Fibroblast of lung (primary cell): ENCODE data around the gene OLFM1. TPM values are rescaled to one million over a fixed set of nuclear protein-coding genes. Genes with fewer than 3 reads are reported as not detected.
A peak's percentile ranks its signal among the peaks of the same experiment; 100 is the strongest.

Experiments
- DNase-seq, 2 donors: peaks; one replicate each; pipeline versions ENCODE4 v3.0.0 to v3.0.0-alpha.2; 2010; ENCODE audit warnings: low read depth in 2 of 2
- H2AFZ ChIP-seq: 2 replicates; pipeline ENCODE4 v1.5.1; 2012; ENCODE audit warnings: low read length, control low read depth, inconsistent platforms
- H3K27ac ChIP-seq: 2 replicates; pipeline ENCODE4 v1.5.1; 2011; ENCODE audit warnings: low read length, control low read depth; ENCODE audit not compliant: insufficient read depth
- H3K27me3 ChIP-seq: 2 replicates; pipeline ENCODE4 v1.5.1; 2011; ENCODE audit warnings: mild to moderate bottlenecking, low read length; ENCODE audit not compliant: control insufficient read depth, insufficient read depth
- H3K36me3 ChIP-seq: 2 replicates; pipeline ENCODE4 v1.5.1; 2011; ENCODE audit warnings: low read length; ENCODE audit not compliant: control insufficient read depth, insufficient read depth
- H3K4me1 ChIP-seq: 2 replicates; pipeline ENCODE4 v1.5.1; 2011; ENCODE audit warnings: low read length; ENCODE audit not compliant: control insufficient read depth, insufficient read depth; ENCODE audit errors: extremely low read depth
- H3K4me2 ChIP-seq: 2 replicates; pipeline ENCODE4 v1.5.1; 2011; ENCODE audit warnings: low read length, control low read depth; ENCODE audit not compliant: insufficient read depth; ENCODE audit errors: extremely low read depth
- H3K4me3 ChIP-seq, 4 experiments: fragments of 200-600 bp in 1 of 4; sonication (generic) in 1 of 4; replicated peaks in 1 of 4; 2 replicates each; pipeline ENCODE4 v1.5.1; 2011 to 2016; ENCODE audit warnings: low read length in 4 of 4, low read depth in 3 of 4, mild to moderate bottlenecking in 3 of 4, control low read depth in 2 of 4, inconsistent platforms in 1 of 4, mixed read lengths in 1 of 4; ENCODE audit not compliant: insufficient read depth in 1 of 4; ENCODE audit errors: control extremely low read depth in 1 of 4
- H3K79me2 ChIP-seq: 2 replicates; pipeline ENCODE4 v1.5.1; 2012; ENCODE audit warnings: mild to moderate bottlenecking, low read length, inconsistent platforms; ENCODE audit not compliant: control insufficient read depth, insufficient read depth
- H3K9ac ChIP-seq: 2 replicates; pipeline ENCODE4 v1.5.1; 2011; ENCODE audit warnings: mild to moderate bottlenecking, low read length, control low read depth; ENCODE audit not compliant: insufficient read depth
- H3K9me3 ChIP-seq: 2 replicates; pipeline ENCODE4 v1.5.1; 2012; ENCODE audit warnings: low read depth, low read length; ENCODE audit not compliant: control insufficient read depth, insufficient read depth
- H4K20me1 ChIP-seq: 2 replicates; pipeline ENCODE4 v1.5.1; 2011; ENCODE audit warnings: low read length; ENCODE audit not compliant: control insufficient read depth, insufficient read depth; ENCODE audit errors: extremely low read depth
- CTCF ChIP-seq, 2 donors: IDR thresholded peaks in 1 of 2; conservative IDR thresholded peaks in 1 of 2; 1 replicate in 1 of 2; 2 replicates in 1 of 2; pipeline ENCODE4 v1.5.1; 2011 to 2012; ENCODE audit warnings: low read length in 2 of 2, control low read depth in 1 of 2, inconsistent platforms in 1 of 2, low read depth in 1 of 2, mild to moderate bottlenecking in 1 of 2
- EZH2 ChIP-seq: IDR thresholded peaks from 2 replicates; pipeline ENCODE4 v1.5.1; 2012; ENCODE audit warnings: low read length, control low read depth, mild to moderate bottlenecking; ENCODE audit errors: missing control alignments
- polyA plus RNA-seq, 2 donors: library from polyadenylated mRNA; depleted of rRNA in 1 of 2; stranded (reverse) in 1 of 2; unstranded in 1 of 2; fragments of >200 nt; gene quantifications; 2 replicates each; pipeline ENCODE4 v1.2.1, GENCODE V29; 2011 to 2012; ENCODE audit warnings: missing spikeins in 1 of 2
- total RNA-seq: library from RNA; depleted of rRNA; stranded (reverse); fragments of >200 nt; gene quantifications from 2 replicates; pipeline ENCODE4 v1.2.1, GENCODE V29; 2014

Gene OLFM1
- total and polyA plus RNA-seq, 2 donors (not counting 1 experiment from before 2014, with no cell fraction given) = 2.0 to 7.6 TPM

- peaks cover 9% of the 10 kb centered on the region for H3K27me3 ChIP-seq
These were observed 3.2 kb upstream of the OLFM1 start for GRCh38 chr9:135084262-135084661.

GRCh38 chr9:135084881-135085760, 2.3 kb upstream of the OLFM1 start:
- H3K9me3 ChIP-seq = no peaks in the 10 kb centered on the region
- no peak overlapping the region for H3K9ac ChIP-seq
- H3K4me2 ChIP-seq = no peak overlapping the region
- no peak overlapping the region for H3K4me3 ChIP-seq
- H2AFZ ChIP-seq = no peak overlapping the region
- peaks cover 12% of the 10 kb centered on the region for H3K27me3 ChIP-seq
- no peaks in the 10 kb centered on the region for H3K4me1 ChIP-seq
- DNase-seq = no peak
- TF ChIP-seq CTCF (conservative IDR thresholded peaks at IDR 0.05 in 1 of 2, IDR thresholded peaks at IDR 0.05 in 1 of 2; ENCODE audit: low read depth in 1 of 2, low read length in 2 of 2) (no peak), EZH2 (no peak)
- H4K20me1 ChIP-seq = no peaks in the 10 kb centered on the region
- no peak overlapping the region for H3K27ac ChIP-seq
- no peaks in the 10 kb centered on the region for H3K36me3 ChIP-seq
- H3K79me2 ChIP-seq = no peaks in the 10 kb centered on the region

More at GRCh38 chr9:135084262-135084661, 3.2 kb upstream of the OLFM1 start:
- TF ChIP-seq CTCF (conservative IDR thresholded peaks at IDR 0.05 in 1 of 2, IDR thresholded peaks at IDR 0.05 in 1 of 2; ENCODE audit: low read depth in 1 of 2, low read length in 2 of 2) (no peak), EZH2 (no peak)
- Histone ChIP-seq H3K4me2 (no peak overlapping the region), H3K4me1 (no peaks in the 10 kb centered on the region), H3K4me3 (no peak overlapping the region), H3K9ac (no peak overlapping the region), H2AFZ (no peak overlapping the region), H3K9me3 (no peaks in the 10 kb centered on the region), H3K79me2 (no peaks in the 10 kb centered on the region), H3K27ac (no peak overlapping the region), H4K20me1 (no peaks in the 10 kb centered on the region), H3K36me3 (no peaks in the 10 kb centered on the region)
- DNase-seq = no peak

DNA sequence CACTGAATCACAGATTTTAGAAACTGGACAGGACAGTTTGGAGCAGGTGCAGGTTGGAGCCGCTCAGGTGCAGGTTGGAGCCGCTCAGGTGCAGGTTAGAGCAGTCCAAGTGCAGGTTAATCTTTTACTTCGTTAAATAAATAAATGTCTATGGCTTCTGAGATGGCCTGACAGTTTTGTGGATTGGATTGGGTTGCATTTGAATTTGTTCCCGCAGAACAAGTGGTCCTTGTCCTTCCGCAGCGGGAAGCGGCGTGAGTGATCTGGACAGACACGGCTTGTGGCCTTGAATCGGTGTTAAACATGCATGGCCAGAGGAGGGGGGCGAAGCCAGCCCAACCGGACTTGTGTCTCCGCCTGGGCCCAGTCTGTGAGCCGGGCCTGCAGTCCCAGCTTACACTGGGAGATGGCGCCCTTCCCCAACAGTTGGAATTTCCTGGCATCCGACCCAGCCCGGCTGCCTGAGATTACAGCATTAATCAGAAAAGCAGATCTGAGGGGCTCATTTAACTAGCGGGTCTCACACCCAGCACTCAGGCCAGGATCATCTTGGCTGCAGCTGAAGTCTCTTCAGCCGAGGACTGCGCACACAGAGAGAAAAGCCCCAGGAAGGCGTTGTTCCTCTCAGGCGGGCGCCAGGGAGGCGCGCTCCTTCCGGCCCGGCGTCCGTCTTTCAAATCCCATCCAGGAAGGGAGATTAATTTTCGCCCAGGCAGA, 1.5 kb upstream of the OLFM1 start:
- Histone ChIP-seq H3K79me2 (no peaks in the 10 kb centered on the region), H3K27ac (no peak overlapping the region), H3K4me1 (no peaks in the 10 kb centered on the region), H3K4me2 (peak overlapping the region; percentile 46), H2AFZ (no peak overlapping the region), H3K9me3 (no peaks in the 10 kb centered on the region), H3K4me3 (peak overlapping the region in 1 of 4 experiments; percentile 34), H3K36me3 (no peaks in the 10 kb centered on the region), H3K27me3 (peaks cover 12% of the 10 kb centered on the region), H4K20me1 (no peaks in the 10 kb centered on the region), H3K9ac (no peak overlapping the region)
- DNase-seq = peak; percentile 41 to 52
- no peak for TF ChIP-seq EZH2
- peak; percentile 78 to 79 for TF ChIP-seq CTCF (conservative IDR thresholded peaks at IDR 0.05 in 1 of 2, IDR thresholded peaks at IDR 0.05 in 1 of 2; ENCODE audit: low read depth in 1 of 2, low read length in 2 of 2)
